ENCODE data around the gene GPATCH2.
"Not testable (repeated sequence)": the region's sequence is repeated elsewhere in the genome, so short reads cannot be mapped to it uniquely, and the experiment has no call there.

GPATCH2 gene

DNA sequence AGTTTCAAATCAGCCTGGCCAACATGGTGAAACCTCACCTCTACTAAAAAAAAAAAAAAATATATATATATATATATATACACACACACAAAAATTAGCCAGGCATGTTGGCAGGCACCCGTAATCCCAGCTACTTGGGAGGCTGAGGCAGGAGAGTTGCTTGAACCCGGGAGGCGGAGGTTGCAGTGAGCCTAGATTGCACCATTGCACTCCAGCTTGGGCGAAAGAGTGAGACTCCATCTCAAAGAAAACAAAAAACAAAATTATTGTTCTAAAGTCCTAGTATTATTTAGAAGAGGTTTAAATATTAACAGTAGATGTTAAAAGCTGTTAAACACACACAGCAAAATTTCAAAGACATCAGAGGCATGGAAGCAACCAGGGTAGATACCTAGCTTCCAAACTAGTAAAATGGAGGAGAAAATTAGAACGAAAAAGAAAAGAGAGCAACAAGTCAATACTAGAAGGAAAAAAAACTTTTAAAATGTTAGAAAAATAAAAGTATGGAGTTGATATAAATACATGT is 46.5 kb downstream of the GPATCH2 start:
- not testable (repeated sequence) for DNase-seq (ENCODE audit: low spot score)

DNA sequence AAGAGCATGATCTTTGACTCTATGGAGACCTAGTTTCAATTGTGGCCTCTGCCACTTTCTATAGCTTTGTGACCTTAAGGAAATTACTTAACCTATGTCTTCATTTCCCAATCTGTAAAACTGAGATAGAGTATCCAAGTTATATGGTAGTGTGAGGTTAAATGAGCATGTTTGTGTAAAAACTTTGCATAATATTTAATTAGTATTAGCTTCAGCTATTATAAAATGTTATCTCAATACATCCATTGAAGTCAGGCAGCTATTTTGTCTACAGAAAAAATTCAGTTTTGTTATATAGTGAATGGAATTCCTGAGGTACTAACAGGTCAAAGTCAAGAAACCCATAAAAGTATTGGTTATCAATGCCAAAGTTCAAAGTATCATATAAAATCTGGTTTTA is 53.6 kb downstream of the GPATCH2 start:
- DNase-seq (ENCODE audit: low spot score), result no peak

DNA sequence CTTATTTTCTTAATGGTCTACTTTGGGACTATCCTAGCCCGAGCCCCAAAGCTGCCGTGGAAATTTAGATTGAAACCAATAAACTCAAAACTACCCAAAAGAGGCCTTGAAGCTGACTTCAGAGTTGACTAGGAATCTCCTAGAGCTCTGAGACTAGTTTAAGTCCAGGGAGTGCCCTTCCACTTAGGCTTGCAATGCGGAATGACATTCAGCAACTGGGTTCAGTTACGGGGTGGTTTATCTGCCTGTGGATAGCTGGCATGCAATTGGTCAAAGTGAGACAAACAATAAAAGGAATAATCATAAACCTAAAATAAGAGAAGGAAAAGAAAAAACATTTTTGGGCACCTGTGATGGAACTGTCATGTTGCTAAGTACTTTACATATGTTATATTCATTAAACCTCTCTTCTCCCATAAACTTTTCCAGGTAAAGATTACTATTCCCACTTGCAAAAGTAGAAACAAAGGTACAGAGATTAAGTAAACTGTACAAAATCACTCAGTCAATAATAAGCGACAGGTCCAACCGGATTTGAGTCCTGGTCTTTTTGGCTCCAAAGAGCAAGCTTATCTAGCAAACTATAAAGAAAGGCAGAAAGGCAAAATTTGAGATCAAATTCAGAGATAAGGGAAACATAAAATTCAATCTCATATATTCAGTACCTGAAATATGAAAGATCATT is 56.5 kb downstream of the GPATCH2 start:
- DNase-seq (ENCODE audit: low spot score), result no peak

DNA sequence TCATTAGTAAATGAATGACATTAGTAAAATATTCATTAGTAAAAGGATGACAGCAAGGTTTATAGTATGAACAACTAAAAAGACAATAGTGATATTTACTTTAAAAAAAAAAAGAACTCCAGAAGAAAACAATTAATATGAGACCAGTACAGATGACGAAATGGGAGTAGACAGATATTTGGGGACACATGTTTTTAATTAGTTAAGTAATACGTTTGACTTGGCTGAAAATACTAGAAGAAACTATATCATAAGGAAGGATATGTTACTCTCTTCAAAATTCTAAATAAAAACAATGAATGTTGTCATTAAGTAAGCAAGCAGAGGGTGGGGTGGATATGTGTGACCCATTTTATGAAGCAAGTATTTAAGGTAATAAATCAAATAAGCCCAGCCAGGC is 61.9 kb downstream of the GPATCH2 start:
- DNase-seq (ENCODE audit: low spot score), result no peak

DNA sequence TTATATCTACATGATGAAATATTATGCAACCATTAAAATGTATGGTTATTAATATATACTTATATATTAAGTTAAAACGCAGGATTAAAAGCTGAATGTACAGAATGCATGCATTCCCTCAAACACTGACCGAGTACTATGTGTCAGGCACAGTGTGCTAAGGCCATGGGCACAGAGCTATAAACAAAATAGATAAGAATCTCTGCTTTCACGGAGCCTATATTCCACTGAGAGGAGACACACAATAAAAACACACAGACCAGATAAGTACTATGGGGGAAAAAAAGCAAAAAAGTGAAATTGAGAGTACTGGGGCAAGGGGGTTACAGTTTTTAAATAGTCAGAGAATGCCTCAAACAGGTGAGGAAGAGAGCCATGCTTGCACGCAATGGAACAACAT is 62.7 kb downstream of the GPATCH2 start:
- no peak for DNase-seq (ENCODE audit: low spot score)

DNA sequence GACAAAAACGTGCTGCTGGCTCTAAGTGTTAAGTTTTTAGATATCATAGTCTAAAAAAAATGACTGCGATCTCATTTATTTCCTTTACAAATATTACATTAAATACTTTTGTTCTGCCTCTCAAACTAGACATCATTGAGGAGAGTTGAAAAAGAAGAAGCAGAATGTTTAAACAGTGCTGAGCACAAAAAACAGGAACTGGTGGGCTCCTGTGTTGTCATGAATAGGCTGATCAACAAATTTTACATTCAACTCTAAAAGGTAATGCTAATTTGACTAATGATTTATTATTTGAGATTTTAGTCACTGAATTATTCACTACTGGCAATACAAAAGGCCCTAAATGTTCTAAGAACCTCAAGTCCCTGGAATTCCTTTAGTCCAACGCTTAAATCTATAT is 66.1 kb downstream of the GPATCH2 start:
- DNase-seq (ENCODE audit: low spot score), result no peak

DNA sequence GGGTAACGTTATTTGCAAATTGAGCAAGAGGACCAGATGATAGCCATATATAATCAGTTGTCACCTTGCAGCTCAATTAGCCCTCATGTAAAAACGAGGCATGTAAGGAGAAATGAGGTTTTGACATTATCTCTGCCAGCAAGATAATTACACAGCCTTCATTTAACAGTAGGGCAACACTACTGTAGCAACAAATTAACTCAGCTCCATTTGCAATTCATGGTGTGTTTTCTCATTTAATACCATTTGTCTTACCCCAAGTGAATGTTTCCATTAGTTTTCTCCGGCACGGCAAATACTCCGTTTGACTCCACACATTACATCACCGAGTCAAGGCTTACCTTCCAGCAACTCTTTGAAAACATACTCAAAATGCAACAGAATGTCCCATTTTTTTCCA is 66.7 kb downstream of the GPATCH2 start:
- no peak for DNase-seq (ENCODE audit: low spot score)

DNA sequence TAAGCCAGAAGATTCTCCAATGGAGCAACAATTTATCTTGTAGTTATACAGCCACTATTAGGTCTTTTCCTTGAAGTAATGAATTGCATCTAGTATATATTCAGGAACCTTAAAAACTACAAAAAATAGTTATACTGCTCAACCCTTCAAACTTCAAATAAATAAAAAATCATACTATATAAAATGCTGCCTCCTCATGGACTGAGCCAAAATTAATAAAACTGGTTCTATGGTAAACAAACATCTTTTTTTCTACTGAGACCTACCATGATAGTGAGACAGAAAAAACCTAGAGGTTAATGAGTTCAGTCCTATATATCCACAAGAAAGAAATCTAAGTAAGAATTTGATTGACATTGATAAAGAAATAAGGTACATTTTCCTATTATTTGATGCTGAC is 67.7 kb downstream of the GPATCH2 start:
- DNase-seq (ENCODE audit: low spot score), result no peak

DNA sequence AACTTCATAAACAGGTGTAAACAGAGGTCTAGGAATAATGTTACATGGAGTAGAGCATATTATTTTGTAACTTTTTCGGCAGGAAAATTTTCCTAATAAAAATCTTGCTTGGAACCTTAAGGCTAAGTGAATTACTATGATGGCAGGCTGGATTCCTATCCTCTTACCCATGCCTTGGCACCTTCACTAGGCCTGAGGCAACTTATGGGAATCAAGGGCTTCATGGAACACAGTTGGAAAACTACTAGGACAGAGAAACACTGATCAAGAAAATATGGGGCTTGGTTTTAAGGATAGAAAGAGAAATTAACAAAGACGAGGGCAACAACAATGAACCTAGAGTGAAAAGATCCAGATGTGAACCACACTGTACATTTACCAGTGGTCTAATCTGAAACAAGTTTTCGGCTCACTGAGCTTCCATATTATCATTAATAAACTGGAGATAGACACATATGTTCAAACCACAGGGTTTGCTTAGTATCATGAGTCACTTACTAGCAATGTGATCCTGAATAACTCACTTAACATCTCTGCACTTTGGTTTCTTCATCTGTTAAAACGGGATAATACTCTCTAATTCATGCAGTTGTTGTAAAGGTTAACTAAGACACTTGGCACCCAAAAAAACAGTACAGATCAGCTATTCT is 68.5 kb downstream of the GPATCH2 start:
- DNase-seq (ENCODE audit: low spot score), result no peak

DNA sequence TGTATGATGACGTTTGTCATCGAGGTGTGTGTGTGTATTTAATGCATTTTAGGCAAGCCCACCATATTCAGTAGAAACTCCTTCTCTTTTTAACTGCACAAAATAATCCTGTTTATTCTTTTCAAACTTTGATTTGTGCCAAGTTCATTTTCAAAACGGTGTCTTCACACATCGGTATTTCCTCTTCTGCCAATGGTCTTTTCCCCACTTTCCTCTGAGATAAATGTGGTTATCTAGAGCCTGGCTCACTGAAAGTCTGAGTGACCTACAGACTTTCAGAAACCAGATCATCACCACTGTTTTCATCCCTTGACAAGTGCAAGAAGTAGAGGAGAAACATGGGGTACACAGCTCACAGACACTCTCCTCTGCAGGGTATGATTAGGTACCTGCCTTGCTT is 69.4 kb downstream of the GPATCH2 start:
- no peak for DNase-seq (ENCODE audit: low spot score)

DNA sequence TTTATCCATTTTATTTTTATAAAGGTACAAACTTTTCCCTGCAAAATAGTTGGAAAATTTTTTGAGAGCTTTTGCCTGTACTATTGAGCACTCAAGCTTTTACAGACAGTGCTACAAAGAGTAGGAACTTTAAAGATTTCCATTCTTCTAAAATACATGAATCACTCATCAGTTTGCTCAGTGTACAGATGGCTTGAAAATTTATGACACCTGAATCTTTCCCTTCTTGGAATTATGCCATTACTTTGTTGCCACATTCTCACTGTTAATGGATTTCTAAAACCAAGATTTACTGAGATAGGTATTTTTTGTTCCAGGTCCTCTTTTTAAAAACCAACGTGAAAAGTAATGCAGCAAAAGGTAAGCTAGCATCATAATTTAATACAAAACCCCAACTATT is 76.0 kb downstream of the GPATCH2 start:
- DNase-seq (ENCODE audit: low spot score), result no peak

DNA sequence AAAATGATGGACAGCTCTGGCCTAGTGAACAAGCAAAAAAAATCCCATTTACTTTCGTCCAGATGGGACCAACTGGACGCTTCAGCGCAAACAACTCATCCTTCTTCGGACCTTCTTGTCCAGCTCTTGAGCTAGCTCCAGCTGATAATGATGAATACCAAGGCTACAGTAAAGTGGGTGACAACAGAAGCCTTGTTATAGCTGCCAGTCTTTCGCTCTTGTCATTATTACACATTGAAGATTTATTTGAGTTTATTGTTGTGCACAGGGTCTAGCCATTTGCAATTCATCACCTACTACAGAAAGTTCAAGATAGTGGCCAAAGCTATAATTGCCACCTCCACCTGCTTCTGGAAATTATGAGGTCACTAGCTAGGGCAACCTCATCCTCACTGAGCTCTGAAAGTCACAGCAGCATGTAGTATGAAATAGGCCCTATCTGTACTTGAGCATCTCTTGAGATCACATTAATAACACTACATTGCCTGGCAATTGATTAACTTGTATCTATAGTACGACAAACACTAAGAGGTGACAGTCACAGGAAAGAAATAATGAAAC is 76.9 kb downstream of the GPATCH2 start:
- no peak for DNase-seq (ENCODE audit: low spot score)

DNA sequence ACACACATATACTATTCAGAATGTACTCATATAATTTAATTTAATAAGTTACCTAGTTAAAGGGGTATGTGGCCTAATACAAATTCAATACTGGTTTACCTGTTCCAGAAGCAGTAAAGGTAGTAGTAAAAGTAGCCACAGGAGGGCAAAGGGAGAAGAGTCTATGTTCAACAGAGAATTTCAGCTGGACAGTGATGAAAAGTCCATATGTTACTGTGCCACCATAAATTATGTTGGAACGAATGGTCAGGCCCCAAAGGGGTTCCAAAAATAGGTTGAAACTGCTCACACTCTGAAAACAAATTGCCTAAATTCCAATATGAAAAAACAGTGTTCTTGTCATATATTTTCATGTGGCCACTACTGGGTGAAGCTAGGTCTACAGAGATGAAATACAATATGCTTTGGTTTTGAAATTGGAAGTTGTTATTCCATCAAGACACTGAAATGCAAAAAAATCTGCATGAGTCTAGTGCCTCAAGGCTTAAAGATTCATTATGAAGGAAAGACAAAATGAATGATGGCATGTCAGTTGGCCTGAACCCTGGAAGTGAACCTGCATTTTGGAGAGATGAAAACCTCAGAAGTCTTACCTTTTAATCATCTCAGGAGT is 78.4 kb downstream of the GPATCH2 start:
- no peak for DNase-seq (ENCODE audit: low spot score)

DNA sequence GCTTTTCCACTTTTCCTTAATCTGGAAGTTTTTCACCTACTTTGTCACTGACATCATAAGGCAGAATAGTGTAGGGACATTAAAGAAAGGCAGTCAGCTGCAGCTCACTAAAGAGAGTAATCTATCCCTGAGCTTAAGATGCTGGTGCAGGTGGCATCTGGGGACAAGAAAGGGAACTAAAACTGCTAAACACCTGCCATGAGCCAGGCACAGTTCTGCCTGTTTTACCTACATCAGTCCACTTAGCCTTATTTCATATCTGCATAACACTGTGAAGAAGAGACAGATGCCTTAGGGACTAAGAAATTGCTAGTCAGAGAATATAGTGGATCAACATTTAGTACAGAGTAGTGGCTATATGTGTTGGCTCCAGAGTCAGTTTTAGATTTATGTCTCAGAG is 88.1 kb downstream of the GPATCH2 start:
- DNase-seq (ENCODE audit: low spot score), result no peak

DNA sequence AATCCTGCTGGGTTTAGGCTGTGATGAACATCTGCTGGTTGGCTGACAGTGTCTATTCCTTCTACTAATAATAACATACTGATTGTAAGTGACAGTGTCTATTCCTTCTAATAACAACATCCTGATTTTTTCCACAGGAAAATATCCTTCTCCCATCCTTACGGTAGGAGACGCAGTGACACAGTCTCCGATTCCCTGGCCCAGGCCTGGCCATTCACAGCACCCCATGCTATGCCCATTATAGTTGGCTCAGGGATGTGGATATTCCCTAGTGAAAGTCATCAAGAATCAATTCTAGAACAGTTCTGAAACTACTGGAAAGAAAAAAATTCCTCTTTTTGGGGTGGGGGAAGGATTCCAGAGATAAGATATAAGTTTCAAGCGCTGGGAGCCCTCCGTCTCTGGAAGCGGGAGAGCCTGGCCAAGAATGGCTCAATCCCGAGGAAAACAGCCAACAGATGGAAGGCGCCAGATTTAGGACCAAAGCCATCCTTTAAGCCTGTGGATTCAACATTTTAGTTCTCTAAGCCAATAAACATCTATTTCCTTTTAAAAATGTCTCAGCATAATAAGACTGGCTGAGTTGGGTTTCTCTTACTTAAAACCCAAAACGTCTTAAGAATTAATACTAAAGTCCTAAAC is 88.6 kb downstream of the GPATCH2 start:
- DNase-seq (ENCODE audit: low spot score), result no peak

DNA sequence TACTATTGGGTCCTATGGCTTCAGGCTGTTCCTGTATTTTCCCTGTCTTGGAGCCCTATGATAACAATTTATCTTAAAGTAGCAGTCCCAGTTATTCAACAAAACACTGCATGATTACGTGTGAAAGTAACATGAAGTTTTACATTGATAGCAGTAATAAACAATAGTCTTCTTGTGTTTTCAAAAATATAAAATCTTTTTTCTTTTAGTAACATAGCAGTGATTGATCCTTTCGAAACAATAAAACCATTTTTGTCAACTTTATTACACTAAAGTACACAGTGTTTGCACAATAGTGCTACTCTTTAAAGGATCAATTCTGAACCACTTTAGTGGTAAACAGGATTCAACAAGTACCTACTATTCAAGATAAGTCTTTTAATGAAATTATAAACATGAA is 90.6 kb downstream of the GPATCH2 start:
- no peak for DNase-seq (ENCODE audit: low spot score)

DNA sequence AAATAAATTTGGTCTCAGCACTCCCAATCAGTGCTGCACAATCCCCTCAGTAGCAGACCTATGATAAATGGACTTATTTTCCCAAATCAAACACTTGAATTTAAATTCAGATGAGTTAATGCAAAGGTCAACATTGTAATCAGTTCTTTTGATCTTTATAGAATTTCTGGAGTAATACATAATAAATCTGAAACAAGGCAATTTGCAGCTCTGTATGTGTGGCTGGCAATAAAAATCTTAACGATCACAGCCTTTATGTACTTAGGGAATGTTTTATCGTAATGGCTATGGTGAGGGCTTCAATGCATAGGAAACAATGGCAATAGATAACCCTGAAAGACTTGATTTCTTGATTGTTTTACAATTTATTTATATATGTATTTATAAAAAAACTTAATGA is 91.4 kb downstream of the GPATCH2 start:
- DNase-seq (ENCODE audit: low spot score), result no peak

DNA sequence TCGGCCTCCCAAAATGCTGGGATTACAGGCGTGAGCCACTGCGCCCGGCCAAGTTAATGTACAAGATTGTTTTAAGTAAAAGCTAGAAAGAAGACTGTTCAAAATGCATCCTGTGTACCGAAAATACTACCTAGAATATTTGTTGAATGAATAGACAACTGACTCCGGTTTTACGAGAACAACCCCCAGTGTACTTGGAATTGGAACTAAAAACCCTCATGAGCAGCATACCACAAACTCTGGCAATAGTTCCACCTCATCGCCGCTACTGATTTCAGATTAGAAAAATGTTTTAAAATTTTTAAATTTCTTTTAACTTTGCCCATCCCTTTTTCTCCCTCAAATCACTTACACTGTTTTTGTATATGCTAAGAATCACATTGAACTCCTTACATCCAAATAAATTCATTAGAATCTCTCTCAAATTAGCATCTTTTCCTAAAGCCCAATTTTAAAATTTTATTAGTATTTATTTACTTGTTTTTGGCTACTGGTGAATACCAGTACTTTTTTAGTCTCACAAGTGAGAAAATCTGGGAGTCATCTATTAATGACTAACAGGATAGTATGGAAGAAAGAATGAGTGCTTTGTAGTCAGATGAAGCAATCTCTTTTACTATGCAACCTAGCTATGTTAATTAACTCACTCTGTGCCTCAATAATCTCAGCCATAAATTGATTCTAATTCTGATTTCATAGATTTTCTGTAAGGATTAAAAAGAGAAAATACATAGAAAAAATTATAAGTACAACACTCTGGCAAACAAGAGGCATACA is 95.1 kb downstream of the GPATCH2 start:
- DNase-seq (ENCODE audit: low spot score), result no peak

DNA sequence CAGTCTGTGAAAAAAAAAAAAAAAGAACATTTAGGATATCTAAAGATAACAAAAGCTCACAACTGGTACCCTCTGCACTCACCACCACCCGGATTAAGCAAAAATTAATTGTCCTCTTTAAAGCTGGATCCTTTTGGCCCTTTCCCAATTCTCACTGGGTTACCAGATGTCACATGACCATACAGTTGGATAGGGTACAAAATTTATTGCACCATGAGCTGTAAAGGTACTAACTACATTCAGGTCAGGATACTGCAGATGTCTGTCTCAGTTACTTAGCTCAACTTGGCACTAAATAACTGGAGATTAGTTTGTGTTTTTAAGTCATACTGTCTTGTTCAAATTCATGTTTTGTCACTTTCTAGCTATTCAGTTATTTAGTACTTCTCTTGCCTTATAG is 96.3 kb downstream of the GPATCH2 start:
- no peak for DNase-seq (ENCODE audit: low spot score)

DNA sequence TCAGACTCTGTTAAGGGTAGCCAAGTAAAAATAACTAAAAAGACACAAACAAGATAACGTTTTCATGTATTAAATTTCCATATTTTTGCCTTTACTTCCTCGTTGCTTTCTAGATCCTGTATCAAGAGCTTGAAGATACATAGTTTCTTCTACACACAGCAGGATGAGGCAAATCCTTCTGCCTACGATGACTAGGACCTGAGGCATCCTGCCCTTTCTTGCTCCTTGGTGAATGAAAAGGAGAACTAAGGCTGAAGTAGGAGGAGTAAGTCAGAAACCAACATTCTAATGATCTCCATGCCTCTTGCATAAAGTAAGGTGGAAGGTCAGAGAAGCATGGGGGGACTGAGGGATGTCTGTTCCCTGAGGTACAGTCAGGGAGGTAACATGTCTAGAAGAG is 102.6 kb downstream of the GPATCH2 start:
- DNase-seq (ENCODE audit: low spot score), result no peak

DNA sequence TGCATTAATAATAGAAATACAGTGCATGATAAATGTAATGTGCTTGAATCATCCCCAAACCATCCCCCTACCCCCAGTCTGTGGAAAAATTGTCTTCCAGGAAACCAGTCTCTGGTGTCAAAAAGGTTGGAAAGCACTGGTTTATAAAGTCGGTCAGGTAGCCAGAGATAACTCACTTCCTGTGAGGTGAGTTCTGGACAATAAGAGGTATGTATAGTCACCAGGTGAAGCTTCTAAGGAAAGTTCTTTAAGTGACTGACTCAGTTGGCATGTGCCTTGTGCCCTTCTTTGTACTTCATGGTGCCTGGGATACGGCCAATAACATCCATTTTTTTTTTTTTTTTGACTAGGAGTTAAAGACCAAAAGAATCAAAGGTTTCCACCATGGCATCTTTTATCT is 103.7 kb downstream of the GPATCH2 start:
- DNase-seq (ENCODE audit: low spot score), result no peak

DNA sequence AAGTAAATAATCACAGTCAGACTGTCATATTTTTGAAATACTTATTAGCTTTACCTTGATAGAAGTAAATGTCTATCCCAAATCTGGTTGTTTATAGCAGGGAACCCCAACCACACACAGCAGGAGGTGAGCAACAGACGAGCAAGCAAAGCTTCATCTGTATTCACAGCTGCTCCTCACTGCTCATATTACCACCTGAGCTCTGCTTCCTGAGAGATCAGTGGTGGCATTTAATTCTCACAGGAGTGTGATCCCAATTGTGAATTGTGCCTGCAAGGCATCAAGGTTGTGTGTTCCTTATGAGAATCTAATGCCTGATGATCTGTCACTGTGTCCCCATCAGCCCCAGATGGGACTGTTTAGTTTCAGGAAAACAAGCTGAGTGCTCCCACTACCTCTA is 104.3 kb downstream of the GPATCH2 start:
- DNase-seq (ENCODE audit: low spot score), result no peak

Measured in globus pallidus (tissue), 1 donor.